Activated T-cell treated with anti-CD3 and anti-CD28 coated beads, Interleukin-2, amount 50 U/mL, for 72 hours (primary cell): Measurements from ENCODE around the gene NEXN. TPM values are rescaled to one million over a fixed set of nuclear protein-coding genes. Genes with fewer than 3 reads are reported as not detected.
A peak's percentile ranks its signal among the peaks of the same experiment; 100 is the strongest.

Experiments used
- ATAC-seq, 2 donors: fragments of 150-1000 bp; cut with Tn5 transposase; replicated peaks in 1 of 2; 2 replicates each; pipeline ENCODE4 v1.10.0; 2021; ENCODE audit warnings: moderate library complexity in 2 of 2, mild to moderate bottlenecking in 1 of 2
- DNase-seq, 2 donors: peaks; one replicate each; pipeline ENCODE4 v3.0.0; 2021 to 2022; ENCODE audit warnings: mixed read lengths in 1 of 2
- H3K27ac Mint-ChIP-seq: one replicate; pipeline ENCODE4 v1.8.0; 2022; ENCODE audit warnings: mild to moderate bottlenecking, moderate library complexity, mixed read lengths
- H3K27me3 Mint-ChIP-seq: one replicate; pipeline ENCODE4 v1.8.0; 2022; ENCODE audit warnings: low read depth, mixed read lengths
- H3K36me3 Mint-ChIP-seq, 2 donors: one replicate each; pipeline ENCODE4 v1.8.0; 2022; ENCODE audit warnings: mixed read lengths in 2 of 2, mild to moderate bottlenecking in 1 of 2; ENCODE audit not compliant: insufficient read depth in 2 of 2
- H3K4me1 Mint-ChIP-seq: one replicate; pipeline ENCODE4 v1.8.0; 2022; ENCODE audit warnings: low read depth, mixed read lengths
- H3K4me3 Mint-ChIP-seq, 2 donors: one replicate each; pipeline ENCODE4 v1.8.0; 2022; ENCODE audit warnings: mild to moderate bottlenecking in 2 of 2, mixed read lengths in 2 of 2, moderate library complexity in 2 of 2
- H3K9me3 Mint-ChIP-seq, 2 donors: one replicate each; pipeline ENCODE4 v1.8.0; 2022; ENCODE audit warnings: mixed read lengths in 2 of 2
- total RNA-seq, 2 donors: library from RNA; stranded (reverse); gene quantifications; one replicate each; pipeline ENCODE4 v1.2.3, GENCODE V29; 2022

Gene NEXN
- total RNA-seq, 2 donors from 2014 or later = 1.1 to 1.4 TPM

- no peak for DNase-seq
- Mint-ChIP-seq H3K9me3 (no peaks in the 10 kb centered on the region), H3K27ac (no peak overlapping the region), H3K4me3 (no peak overlapping the region), H3K36me3 (peaks cover 4 to 45% of the 10 kb centered on the region in 2 donors), H3K4me1 (peaks cover 35% of the 10 kb centered on the region), H3K27me3 (no peaks in the 10 kb centered on the region)
- no peak for ATAC-seq
Observed at GRCh38 chr1:77954521-77954920, 66.1 kb downstream of the NEXN start.

- H3K27ac Mint-ChIP-seq = no peak overlapping the region
- H3K4me1 Mint-ChIP-seq = peaks cover 33% of the 10 kb centered on the region
- H3K9me3 Mint-ChIP-seq = no peaks in the 10 kb centered on the region
- H3K4me3 Mint-ChIP-seq = no peak overlapping the region
- H3K36me3 Mint-ChIP-seq = peaks cover 6 to 46% of the 10 kb centered on the region in 2 donors
- H3K27me3 Mint-ChIP-seq = no peaks in the 10 kb centered on the region
- no peak for ATAC-seq
- DNase-seq = no peak
Observed at GRCh38 chr1:77955709-77956108, 67.3 kb downstream of the NEXN start.

GRCh38 chr1:77956464-77956863, 68.0 kb downstream of the NEXN start:
- no peak for DNase-seq
- H3K4me3 Mint-ChIP-seq = no peak overlapping the region
- H3K36me3 Mint-ChIP-seq = peaks cover 8 to 52% of the 10 kb centered on the region in 2 donors
- H3K4me1 Mint-ChIP-seq = peaks cover 29% of the 10 kb centered on the region
- no peak for ATAC-seq
- H3K9me3 Mint-ChIP-seq = no peaks in the 10 kb centered on the region
- no peaks in the 10 kb centered on the region for H3K27me3 Mint-ChIP-seq
- no peak overlapping the region for H3K27ac Mint-ChIP-seq

DNA sequence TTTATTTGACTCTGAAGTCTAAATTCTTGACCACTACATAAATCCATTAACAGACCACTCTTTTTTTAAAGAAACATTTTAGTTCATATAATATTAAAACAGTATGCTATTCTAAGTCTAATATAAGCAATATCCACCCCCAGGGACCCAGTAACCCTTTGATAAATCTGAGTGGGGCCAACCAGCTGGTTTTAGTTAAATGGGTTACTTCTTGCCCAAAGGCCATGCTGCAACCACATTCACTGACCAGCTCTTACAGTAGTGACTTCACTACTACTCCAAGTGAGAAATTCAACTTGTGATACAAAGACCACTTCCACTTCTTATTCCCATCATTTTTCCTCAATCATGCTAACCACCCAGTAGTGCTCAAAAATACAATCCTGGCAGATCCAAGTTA, 70.0 kb downstream of the NEXN start:
- ATAC-seq = no peak
- H3K9me3 Mint-ChIP-seq = no peaks in the 10 kb centered on the region

DNA sequence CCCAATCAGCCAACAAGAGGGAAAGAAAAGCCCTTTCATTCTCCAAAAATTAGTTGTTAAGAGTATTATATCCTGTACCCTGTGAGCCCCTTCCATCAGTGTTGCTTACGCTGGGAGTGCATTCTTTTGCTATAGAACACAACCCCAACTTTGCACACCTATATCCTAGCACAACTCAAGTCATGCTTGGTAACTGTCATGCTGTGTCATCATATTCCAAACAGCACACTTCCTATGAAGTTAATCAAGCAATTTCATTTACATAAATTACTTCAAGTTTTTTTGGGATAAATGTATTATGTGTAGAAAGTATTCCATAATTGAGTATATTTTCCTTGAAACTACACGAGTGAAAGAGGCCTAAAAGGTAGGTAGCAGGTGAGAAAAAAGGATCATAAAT, 70.4 kb downstream of the NEXN start:
- H3K9me3 Mint-ChIP-seq = no peaks in the 10 kb centered on the region
- H3K27me3 Mint-ChIP-seq = no peaks in the 10 kb centered on the region
- no peak for ATAC-seq
- peak overlapping the region; percentile 0 for H3K27ac Mint-ChIP-seq
- no peak overlapping the region for H3K4me3 Mint-ChIP-seq
- DNase-seq = no peak
- H3K36me3 Mint-ChIP-seq = peaks cover 17 to 57% of the 10 kb centered on the region in 2 donors
- peaks cover 24% of the 10 kb centered on the region for H3K4me1 Mint-ChIP-seq

More for the DNA sequence above, 70.0 kb downstream of the NEXN start:
- peaks cover 27% of the 10 kb centered on the region for H3K4me1 Mint-ChIP-seq
- no peaks in the 10 kb centered on the region for H3K27me3 Mint-ChIP-seq
- peak overlapping the region; percentile 0 for H3K27ac Mint-ChIP-seq
- peaks cover 16 to 55% of the 10 kb centered on the region in 2 donors for H3K36me3 Mint-ChIP-seq
- H3K4me3 Mint-ChIP-seq = no peak overlapping the region
- DNase-seq = no peak

DNA sequence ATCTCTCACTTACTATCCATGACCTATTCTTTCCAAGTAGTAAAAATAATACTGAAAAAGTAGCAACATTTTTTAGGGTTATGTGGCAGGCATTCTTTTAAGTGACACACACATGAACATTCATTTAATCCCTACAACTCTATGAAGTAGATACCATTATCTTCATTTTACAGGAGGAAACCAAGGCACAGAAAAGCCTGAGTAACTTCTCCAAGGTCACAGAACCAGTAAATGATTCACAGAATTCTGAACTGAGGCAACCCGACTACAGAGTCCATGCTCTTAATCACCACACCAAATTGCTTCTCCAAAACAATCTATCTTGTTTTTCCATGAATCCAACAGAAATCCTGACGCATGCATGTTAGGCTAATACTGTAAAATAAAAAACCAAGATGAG, 73.0 kb downstream of the NEXN start:
- peak overlapping the region; percentile 92 for H3K27ac Mint-ChIP-seq
- ATAC-seq = peak; percentile 48 to 83
- H3K36me3 Mint-ChIP-seq = peaks cover 27 to 70% of the 10 kb centered on the region in 2 donors
- no peaks in the 10 kb centered on the region for H3K9me3 Mint-ChIP-seq
- peak overlapping the region in 1 of 2 donors; percentile 25 for H3K4me3 Mint-ChIP-seq
- H3K27me3 Mint-ChIP-seq = no peaks in the 10 kb centered on the region
- no peak for DNase-seq
- peaks cover 25% of the 10 kb centered on the region for H3K4me1 Mint-ChIP-seq

- no peaks in the 10 kb centered on the region for H3K27me3 Mint-ChIP-seq
- no peaks in the 10 kb centered on the region for H3K9me3 Mint-ChIP-seq
- DNase-seq = no peak
- H3K27ac Mint-ChIP-seq = peak overlapping the region; percentile 75
- peak; percentile 23 to 42 for ATAC-seq
- no peak overlapping the region for H3K4me3 Mint-ChIP-seq
- H3K36me3 Mint-ChIP-seq = peaks cover 23 to 77% of the 10 kb centered on the region in 2 donors
- H3K4me1 Mint-ChIP-seq = peaks cover 62% of the 10 kb centered on the region
Observed at GRCh38 chr1:77966291-77966690, 77.9 kb downstream of the NEXN start.

DNA sequence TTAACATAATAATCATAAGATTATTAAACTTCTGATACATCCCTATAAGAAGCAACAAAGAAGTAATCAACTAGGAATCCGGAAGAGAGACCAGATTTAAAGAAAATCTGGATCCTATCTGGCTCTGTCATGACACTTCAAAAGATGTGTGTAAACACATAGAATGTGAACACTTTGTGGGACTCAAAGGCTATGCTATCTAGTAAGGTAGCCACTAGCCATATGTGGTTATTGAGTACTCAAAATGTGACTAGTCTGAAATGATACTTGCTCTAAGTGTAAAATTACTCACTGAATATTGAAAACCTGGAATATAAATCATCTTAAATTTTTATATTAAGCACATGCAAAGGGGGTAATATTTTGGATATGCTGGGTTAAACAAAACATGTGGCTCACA, 81.8 kb downstream of the NEXN start:
- Mint-ChIP-seq H3K27ac (no peak overlapping the region), H3K4me3 (no peak overlapping the region), H3K9me3 (no peaks in the 10 kb centered on the region), H3K4me1 (peaks cover 83% of the 10 kb centered on the region), H3K36me3 (peaks cover 7 to 61% of the 10 kb centered on the region in 2 donors), H3K27me3 (no peaks in the 10 kb centered on the region)
- no peak for DNase-seq
- ATAC-seq = peak in 1 of 2 donors; percentile 51

DNA sequence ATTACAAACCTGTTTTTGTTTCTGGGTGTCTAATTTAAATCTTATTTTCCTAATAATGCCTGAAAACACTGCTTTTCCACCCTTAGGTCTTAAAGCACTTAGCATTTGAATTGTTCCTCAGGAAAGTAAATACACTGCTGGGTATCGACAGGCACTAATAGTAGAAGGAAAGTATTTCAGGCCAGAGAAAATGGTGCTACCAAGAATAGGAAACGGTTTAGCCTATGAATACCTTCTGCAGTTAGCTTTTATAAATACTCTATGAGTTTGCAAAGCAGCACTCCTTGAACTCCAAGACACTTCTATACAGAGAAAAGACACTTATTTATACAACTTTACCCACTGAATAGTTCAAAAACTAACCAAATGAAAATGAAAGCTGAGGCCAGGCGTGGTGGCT, 83.7 kb downstream of the NEXN start:
- no peak for ATAC-seq
- Mint-ChIP-seq H3K4me1 (peaks cover 88% of the 10 kb centered on the region), H3K27ac (peak overlapping the region; percentile 85), H3K4me3 (peak overlapping the region; percentile 46 to 71), H3K27me3 (no peaks in the 10 kb centered on the region), H3K9me3 (no peaks in the 10 kb centered on the region), H3K36me3 (peaks cover 8 to 55% of the 10 kb centered on the region in 2 donors)
- DNase-seq = no peak

- H3K4me3 Mint-ChIP-seq = no peak overlapping the region
- no peaks in the 10 kb centered on the region for H3K9me3 Mint-ChIP-seq
- no peak for DNase-seq
- H3K4me1 Mint-ChIP-seq = peaks cover 68% of the 10 kb centered on the region
- peak overlapping the region; percentile 97 for H3K27ac Mint-ChIP-seq
- H3K36me3 Mint-ChIP-seq = peaks cover 6 to 31% of the 10 kb centered on the region in 2 donors
- no peak for ATAC-seq
- no peaks in the 10 kb centered on the region for H3K27me3 Mint-ChIP-seq
Observed at GRCh38 chr1:77975386-77975785, 87.0 kb downstream of the NEXN start.

DNA sequence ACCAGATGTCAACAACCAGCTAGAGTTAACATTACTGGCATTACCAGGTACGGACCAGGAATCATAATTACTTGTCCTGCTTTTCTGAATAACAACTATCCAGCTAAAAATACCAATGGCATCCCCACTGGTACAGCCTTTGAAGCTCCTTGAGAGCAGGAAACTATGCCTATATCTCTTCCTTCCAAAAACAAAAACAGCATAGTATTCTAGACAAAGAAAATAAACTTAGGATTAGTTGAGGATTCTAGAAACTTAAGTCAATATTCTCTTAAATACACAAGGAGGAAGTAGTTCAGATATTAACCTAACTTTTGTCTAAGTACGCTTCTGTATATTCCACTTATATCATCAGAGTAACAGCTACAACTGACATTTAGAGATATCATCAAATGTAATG, 87.5 kb downstream of the NEXN start:
- Mint-ChIP-seq H3K4me1 (peaks cover 69% of the 10 kb centered on the region), H3K36me3 (peaks cover 6 to 28% of the 10 kb centered on the region in 2 donors), H3K9me3 (no peaks in the 10 kb centered on the region), H3K27ac (peak overlapping the region; percentile 97), H3K27me3 (no peaks in the 10 kb centered on the region), H3K4me3 (no peak overlapping the region)
- no peak for DNase-seq
- no peak for ATAC-seq

DNA sequence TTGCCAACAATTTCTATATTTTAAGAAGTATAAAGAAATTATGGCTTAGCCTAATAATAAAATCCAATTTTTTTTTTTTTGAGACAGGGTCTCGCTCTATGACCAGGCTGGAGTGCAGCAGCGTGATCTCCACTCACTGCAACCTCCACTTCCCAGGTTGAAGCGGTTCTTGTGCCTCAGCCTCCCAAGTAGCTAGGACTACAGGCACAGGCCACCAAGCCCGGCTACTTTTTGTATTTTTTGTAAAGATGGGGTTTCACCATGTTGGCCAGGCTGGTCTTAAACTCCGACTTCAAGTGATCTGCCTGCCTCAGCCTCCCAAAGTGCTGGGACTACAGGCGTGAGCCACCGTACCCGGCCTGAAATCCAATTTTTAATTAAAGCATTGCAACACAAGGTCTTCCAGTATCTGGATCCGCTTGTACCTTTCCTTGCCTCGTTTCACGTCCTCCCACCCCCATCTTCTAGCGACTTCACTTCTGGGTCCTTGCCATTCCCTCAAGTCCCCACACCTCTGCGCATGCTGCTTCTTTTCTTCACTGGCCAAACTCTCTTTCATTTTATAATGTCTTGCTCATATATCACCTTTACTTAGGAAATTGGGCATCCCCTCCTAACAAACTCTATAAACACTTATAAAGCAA, 88.1 kb downstream of the NEXN start:
- no peak for DNase-seq
- peaks cover 69% of the 10 kb centered on the region for H3K4me1 Mint-ChIP-seq
- no peaks in the 10 kb centered on the region for H3K9me3 Mint-ChIP-seq
- peaks cover 6 to 25% of the 10 kb centered on the region in 2 donors for H3K36me3 Mint-ChIP-seq
- no peak overlapping the region for H3K4me3 Mint-ChIP-seq
- H3K27ac Mint-ChIP-seq = peak overlapping the region; percentile 97
- H3K27me3 Mint-ChIP-seq = no peaks in the 10 kb centered on the region
- no peak for ATAC-seq

DNA sequence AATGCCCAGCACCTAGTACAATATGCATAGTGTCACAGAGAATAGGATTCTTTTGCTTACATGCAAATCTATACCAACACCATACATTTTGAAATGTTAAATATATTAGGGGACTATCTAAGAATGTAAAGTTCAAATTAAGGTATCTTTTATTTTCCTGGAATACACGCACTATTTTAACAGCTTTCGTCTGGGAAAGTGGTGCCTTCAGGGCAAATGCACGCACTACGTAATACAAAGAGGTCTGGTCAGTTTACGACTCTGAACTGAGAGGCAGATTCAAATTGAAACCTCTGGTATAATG, 89.5 kb downstream of the NEXN start:
- H3K36me3 Mint-ChIP-seq = peaks cover 6 to 23% of the 10 kb centered on the region in 2 donors
- no peak for ATAC-seq
- H3K9me3 Mint-ChIP-seq = no peaks in the 10 kb centered on the region
- no peak overlapping the region for H3K27ac Mint-ChIP-seq
- peaks cover 68% of the 10 kb centered on the region for H3K4me1 Mint-ChIP-seq
- no peaks in the 10 kb centered on the region for H3K27me3 Mint-ChIP-seq
- DNase-seq = no peak
- H3K4me3 Mint-ChIP-seq = no peak overlapping the region

- Mint-ChIP-seq H3K27me3 (no peaks in the 10 kb centered on the region), H3K4me1 (peaks cover 65% of the 10 kb centered on the region), H3K27ac (no peak overlapping the region), H3K36me3 (peaks cover 6 to 23% of the 10 kb centered on the region in 2 donors), H3K9me3 (no peaks in the 10 kb centered on the region), H3K4me3 (no peak overlapping the region)
- ATAC-seq (peak; percentile 72 to 76), DNase-seq (peak; percentile 83 to 89)
Observed at GRCh38 chr1:77978293-77978968, 90.0 kb downstream of the NEXN start.
